ENCODE measurements around the gene SLC1A2. TPM values are rescaled to one million over a fixed set of nuclear protein-coding genes. Genes with fewer than 3 reads are reported as not detected.
A peak's percentile ranks its signal among the peaks of the same experiment; 100 is the strongest.

SLC1A2 gene
- total RNA-seq, 2 donors from 2014 or later, result 7.1 to 13.5 TPM

DNA sequence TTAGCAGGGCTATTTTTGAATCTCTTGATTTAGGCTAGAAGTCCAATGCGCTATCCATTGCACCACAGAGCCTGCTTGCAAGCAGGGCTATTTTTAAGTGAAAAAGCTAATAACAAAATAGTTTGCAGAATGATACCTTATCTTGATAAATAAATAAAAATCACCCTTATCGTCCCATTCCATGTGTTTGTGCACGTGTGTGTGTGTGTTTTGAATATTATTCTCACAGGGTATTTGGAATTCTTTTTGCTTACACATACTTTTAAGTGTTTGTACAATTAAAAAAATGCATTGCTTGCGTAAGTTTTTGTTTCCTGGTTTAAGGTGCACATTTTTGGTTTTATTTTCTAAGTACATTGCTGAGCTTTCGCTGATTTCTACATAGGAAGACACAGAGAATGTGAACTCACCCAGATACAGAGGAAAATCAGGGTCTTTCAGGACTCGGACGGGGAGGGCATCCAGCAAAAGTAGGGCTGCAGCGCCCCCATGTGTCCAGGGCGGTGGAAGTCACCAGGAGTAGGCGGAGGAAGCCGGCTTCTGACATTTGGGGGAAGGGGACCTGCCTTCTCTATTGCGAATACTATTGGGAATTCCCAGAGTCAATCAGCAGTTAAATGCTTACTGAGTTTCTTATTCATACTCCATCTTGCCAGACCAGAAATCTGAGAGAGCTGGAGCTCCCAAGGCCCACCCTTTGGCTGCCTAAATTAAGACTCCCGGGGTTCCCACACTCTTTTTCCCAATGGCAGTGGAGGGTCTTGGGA, 27.3 kb downstream of the SLC1A2 start:
- H3K27ac ChIP-seq (ENCODE audit: low read depth, low read length), result no peak overlapping the region
- H3K27me3 ChIP-seq (ENCODE audit: control insufficient read depth, insufficient read depth, low read length, poor library complexity, severe bottlenecking), result no peaks in the 10 kb centered on the region
- DNase-seq, result peak; percentile 97
- H3K9me3 ChIP-seq (ENCODE audit: control insufficient read depth, low read length), result no peaks in the 10 kb centered on the region
- H3K4me1 ChIP-seq (ENCODE audit: control insufficient read depth, insufficient read depth, low read length), result no peaks in the 10 kb centered on the region
- Mint-ChIP-seq H3K27ac (no peak overlapping the region), H3K36me3 (ENCODE audit: low read depth) (no peaks in the 10 kb centered on the region), H3K4me3 (no peak overlapping the region), H3K4me1 (peaks cover 5% of the 10 kb centered on the region), H3K9me3 (peaks cover 2% of the 10 kb centered on the region), H3K27me3 (ENCODE audit: insufficient read depth) (peaks cover 17% of the 10 kb centered on the region)
- no peak overlapping the region for H3K4me3 ChIP-seq (ENCODE audit: low read length)
- TF ChIP-seq, protein P1, sequence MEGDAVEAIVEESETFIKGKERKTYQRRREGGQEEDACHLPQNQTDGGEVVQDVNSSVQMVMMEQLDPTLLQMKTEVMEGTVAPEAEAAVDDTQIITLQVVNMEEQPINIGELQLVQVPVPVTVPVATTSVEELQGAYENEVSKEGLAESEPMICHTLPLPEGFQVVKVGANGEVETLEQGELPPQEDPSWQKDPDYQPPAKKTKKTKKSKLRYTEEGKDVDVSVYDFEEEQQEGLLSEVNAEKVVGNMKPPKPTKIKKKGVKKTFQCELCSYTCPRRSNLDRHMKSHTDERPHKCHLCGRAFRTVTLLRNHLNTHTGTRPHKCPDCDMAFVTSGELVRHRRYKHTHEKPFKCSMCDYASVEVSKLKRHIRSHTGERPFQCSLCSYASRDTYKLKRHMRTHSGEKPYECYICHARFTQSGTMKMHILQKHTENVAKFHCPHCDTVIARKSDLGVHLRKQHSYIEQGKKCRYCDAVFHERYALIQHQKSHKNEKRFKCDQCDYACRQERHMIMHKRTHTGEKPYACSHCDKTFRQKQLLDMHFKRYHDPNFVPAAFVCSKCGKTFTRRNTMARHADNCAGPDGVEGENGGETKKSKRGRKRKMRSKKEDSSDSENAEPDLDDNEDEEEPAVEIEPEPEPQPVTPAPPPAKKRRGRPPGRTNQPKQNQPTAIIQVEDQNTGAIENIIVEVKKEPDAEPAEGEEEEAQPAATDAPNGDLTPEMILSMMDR (conservative IDR thresholded peaks at IDR 0.05), result peak; percentile 98
- H3K36me3 ChIP-seq (ENCODE audit: control insufficient read depth, insufficient read depth, low read length), result no peaks in the 10 kb centered on the region
- 14 to 26% methylated on average over 7 to 11 of the region's 13 CpGs for WGBS, 2 experiments (ENCODE audit: insufficient coverage in 1 of 2, insufficient read length in 1 of 2)
- H3K9ac ChIP-seq (ENCODE audit: extremely low read depth, low read length, poor library complexity, severe bottlenecking), result no peak overlapping the region

DNA sequence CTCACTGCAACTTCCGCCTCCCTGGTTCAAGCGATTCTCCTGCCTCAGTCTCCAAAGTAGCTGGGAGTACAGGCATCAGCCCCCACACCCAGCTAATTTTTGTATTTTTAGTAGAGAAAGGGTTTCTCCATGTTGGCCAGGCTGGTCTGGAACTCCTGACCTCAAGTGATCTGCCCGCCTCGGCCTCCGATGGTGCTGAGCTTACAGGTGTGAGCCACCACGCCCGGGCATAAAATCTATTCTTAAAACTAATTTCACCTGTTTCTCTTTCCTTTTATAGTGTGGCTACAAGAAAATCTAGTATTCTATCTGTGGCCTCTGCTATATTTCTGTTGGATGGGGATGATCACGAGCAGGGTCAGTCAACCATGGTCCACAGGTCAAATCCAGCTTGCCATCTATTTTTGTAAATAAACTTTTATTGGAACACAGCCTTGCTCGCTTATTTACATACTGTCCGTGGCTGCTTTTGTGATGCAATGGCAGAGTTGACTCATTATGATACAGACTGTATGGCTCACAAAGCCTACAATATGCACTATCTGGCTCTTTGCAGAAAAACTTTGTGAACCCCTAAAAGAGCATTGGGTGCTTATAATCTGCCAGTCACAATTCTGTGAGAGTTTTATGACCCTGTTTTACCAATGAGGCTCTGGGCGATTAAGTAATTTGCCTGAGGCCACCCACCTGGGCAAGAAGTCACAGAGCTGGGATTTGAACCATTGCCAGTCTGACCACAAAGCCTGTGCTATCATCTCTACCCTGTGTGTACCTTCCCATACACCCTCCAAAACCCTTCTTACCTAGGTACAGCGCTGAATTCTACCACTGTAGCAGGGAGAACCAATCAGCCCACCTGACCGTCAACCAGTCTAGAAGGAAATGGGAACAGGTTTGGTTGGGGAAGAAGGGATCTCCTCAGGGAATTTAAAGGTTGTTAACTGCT, 28.3 kb downstream of the SLC1A2 start:
- peaks cover 17% of the 10 kb centered on the region for H3K27me3 Mint-ChIP-seq (ENCODE audit: insufficient read depth)
- H3K27ac Mint-ChIP-seq, result no peak overlapping the region
- H3K4me3 Mint-ChIP-seq, result no peak overlapping the region
- H3K36me3 ChIP-seq (ENCODE audit: control insufficient read depth, insufficient read depth, low read length), result no peaks in the 10 kb centered on the region
- TF ChIP-seq, protein P1 (conservative IDR thresholded peaks at IDR 0.05), result no peak
- no peaks in the 10 kb centered on the region for H3K27me3 ChIP-seq (ENCODE audit: control insufficient read depth, insufficient read depth, low read length, poor library complexity, severe bottlenecking)
- H3K9me3 Mint-ChIP-seq, result no peaks in the 10 kb centered on the region
- no peak overlapping the region for H3K27ac ChIP-seq (ENCODE audit: low read depth, low read length)
- H3K36me3 Mint-ChIP-seq (ENCODE audit: low read depth), result no peaks in the 10 kb centered on the region
- H3K4me3 ChIP-seq (ENCODE audit: low read length), result no peak overlapping the region
- no peaks in the 10 kb centered on the region for H3K9me3 ChIP-seq (ENCODE audit: control insufficient read depth, low read length)
- DNase-seq, result no peak
- no peaks in the 10 kb centered on the region for H3K4me1 ChIP-seq (ENCODE audit: control insufficient read depth, insufficient read depth, low read length)
- peaks cover 5% of the 10 kb centered on the region for H3K4me1 Mint-ChIP-seq
- WGBS, 2 experiments (ENCODE audit: insufficient coverage in 1 of 2, insufficient read length in 1 of 2), result 91 to 93% methylated on average over 11 to 13 of the region's 13 CpGs
- H3K9ac ChIP-seq (ENCODE audit: extremely low read depth, low read length, poor library complexity, severe bottlenecking), result no peak overlapping the region

DNA sequence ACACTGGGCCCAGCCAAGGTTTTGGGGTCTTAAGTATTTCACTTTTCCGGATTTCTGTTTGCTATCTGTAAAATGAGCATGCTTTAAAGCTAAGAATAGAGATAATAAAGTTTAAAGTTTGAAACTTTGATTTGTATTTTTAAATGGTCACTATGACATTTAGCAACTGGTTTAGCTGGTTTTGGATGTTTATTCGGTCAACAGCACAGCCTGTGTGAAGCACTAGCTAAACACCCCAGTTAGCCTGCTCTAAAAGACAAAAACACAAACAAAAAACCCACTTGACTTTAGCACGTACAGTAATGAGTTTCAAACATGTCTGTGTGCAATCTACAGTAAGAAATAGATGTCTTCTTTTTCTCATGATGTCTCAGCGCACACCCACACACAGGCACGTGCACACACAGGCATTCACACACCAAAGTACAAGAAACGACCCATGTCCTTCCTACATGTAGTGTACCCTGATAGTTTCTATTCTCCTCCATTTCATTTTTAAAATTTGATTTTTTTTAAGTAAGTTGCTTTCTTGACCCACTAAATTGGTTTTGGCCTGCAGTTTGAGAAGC, 29.4 kb downstream of the SLC1A2 start:
- Mint-ChIP-seq H3K36me3 (ENCODE audit: low read depth) (no peaks in the 10 kb centered on the region), H3K4me1 (peaks cover 5% of the 10 kb centered on the region), H3K27ac (no peak overlapping the region), H3K9me3 (no peaks in the 10 kb centered on the region), H3K4me3 (no peak overlapping the region), H3K27me3 (ENCODE audit: insufficient read depth) (peaks cover 17% of the 10 kb centered on the region)
- Histone ChIP-seq H3K36me3 (ENCODE audit: control insufficient read depth, insufficient read depth, low read length) (no peaks in the 10 kb centered on the region), H3K4me3 (ENCODE audit: low read length) (no peak overlapping the region), H3K4me1 (ENCODE audit: control insufficient read depth, insufficient read depth, low read length) (no peaks in the 10 kb centered on the region), H3K9ac (ENCODE audit: extremely low read depth, low read length, poor library complexity, severe bottlenecking) (no peak overlapping the region), H3K9me3 (ENCODE audit: control insufficient read depth, low read length) (no peaks in the 10 kb centered on the region), H3K27me3 (ENCODE audit: control insufficient read depth, insufficient read depth, low read length, poor library complexity, severe bottlenecking) (no peaks in the 10 kb centered on the region), H3K27ac (ENCODE audit: low read depth, low read length) (no peak overlapping the region)
- WGBS, 2 experiments (ENCODE audit: insufficient coverage in 1 of 2, insufficient read length in 1 of 2), result 86 to 89% methylated on average over 1 to 6 of the region's 6 CpGs
- TF ChIP-seq, protein P1 (conservative IDR thresholded peaks at IDR 0.05), result no peak
- no peak for DNase-seq
